Loucy (cell line): ENCODE measurements around the gene COX18.

Experiments
- H2AFZ ChIP-seq: fragments of 200-600 bp; sonication (generic); 2 replicates; pipeline ENCODE4 v1.6.0; 2016; ENCODE audit warnings: antibody characterized with exemption, mild to moderate bottlenecking, low read length, moderate library complexity
- H3F3A ChIP-seq: fragments of 200-600 bp; 2 replicates; pipeline ENCODE4 v1.6.0; 2016; ENCODE audit warnings: antibody characterized with exemption, low read depth, mild to moderate bottlenecking
- H3K27me3 ChIP-seq: fragments of 200-600 bp; sonication (generic); 2 replicates; pipeline ENCODE4 v1.6.1; 2014; ENCODE audit warnings: low read length, mild to moderate bottlenecking; ENCODE audit not compliant: insufficient read depth, poor library complexity, severe bottlenecking
- H3K36me3 ChIP-seq: fragments of 200-600 bp; sonication (generic); 2 replicates; pipeline ENCODE4 v1.6.1; 2016; ENCODE audit warnings: low read length; ENCODE audit not compliant: insufficient read depth
- H3K4me1 ChIP-seq: fragments of 200-600 bp; sonication (generic); 2 replicates; pipeline ENCODE4 v1.5.1; 2014; ENCODE audit warnings: low read length, mild to moderate bottlenecking; ENCODE audit not compliant: insufficient read depth, poor library complexity, severe bottlenecking
- H3K4me2 ChIP-seq: fragments of 200-600 bp; sonication (generic); 2 replicates; pipeline ENCODE4 v1.6.0; 2014; ENCODE audit warnings: antibody characterized with exemption, low read length, low read depth, mild to moderate bottlenecking; ENCODE audit not compliant: poor library complexity, severe bottlenecking
- H3K4me3 ChIP-seq: fragments of 200-600 bp; sonication (generic); 2 replicates; pipeline ENCODE4 v1.5.1; 2014; ENCODE audit warnings: low read length, mild to moderate bottlenecking, mixed read lengths; ENCODE audit not compliant: poor library complexity, severe bottlenecking
- H3K79me2 ChIP-seq: fragments of 200-600 bp; sonication (generic); 2 replicates; pipeline ENCODE4 v1.6.1; 2014; ENCODE audit warnings: low read length; ENCODE audit not compliant: insufficient read depth
- H3K9ac ChIP-seq: fragments of 200-600 bp; sonication (generic); 2 replicates; pipeline ENCODE4 v1.6.0; 2014; ENCODE audit warnings: mild to moderate bottlenecking, low read depth, low read length, moderate library complexity; ENCODE audit not compliant: poor library complexity, severe bottlenecking
- H3K9me2 ChIP-seq: fragments of 200-600 bp; sonication (generic); replicated peaks from 2 replicates; pipeline ENCODE4 v1.6.1; 2016; ENCODE audit warnings: low read depth, low read length, mixed read lengths
- H3K9me3 ChIP-seq: fragments of 200-600 bp; sonication (generic); 2 replicates; pipeline ENCODE4 v1.6.1; 2014; ENCODE audit warnings: mild to moderate bottlenecking, antibody characterized with exemption, low read length, low read depth; ENCODE audit not compliant: insufficient read depth
- H4K20me1 ChIP-seq: fragments of 200-600 bp; sonication (generic); 2 replicates; pipeline ENCODE4 v1.6.0; 2014; ENCODE audit warnings: antibody characterized with exemption, low read length, mild to moderate bottlenecking; ENCODE audit not compliant: insufficient read depth, poor library complexity, severe bottlenecking
- CTCF ChIP-seq: fragments of 200-600 bp; sonication (generic); conservative IDR thresholded peaks from 2 replicates; pipeline ENCODE4 v1.5.1; 2014; ENCODE audit warnings: mild to moderate bottlenecking, antibody characterized with exemption, low read length
- EZH2phosphoT487 ChIP-seq: fragments of 200-600 bp; IDR thresholded peaks from 2 replicates; pipeline ENCODE4 v1.6.1; 2018; ENCODE audit warnings: antibody characterized with exemption, mild to moderate bottlenecking, moderate library complexity, borderline replicate concordance

Gene COX18

GRCh38 chr4:73011629-73011985, 57.9 kb downstream of the COX18 start:
- Histone ChIP-seq H3K4me1 (no peaks in the 10 kb centered on the region), H4K20me1 (no peaks in the 10 kb centered on the region), H3K9ac (no peak overlapping the region), H3K27me3 (no peaks in the 10 kb centered on the region), H2AFZ (no peak overlapping the region), H3F3A (no peaks in the 10 kb centered on the region), H3K9me3 (peaks cover 9% of the 10 kb centered on the region; the same call in 1 of the 2 replicates), H3K9me2 (no peaks in the 10 kb centered on the region), H3K4me3 (no peak overlapping the region), H3K79me2 (no peaks in the 10 kb centered on the region), H3K4me2 (no peak overlapping the region), H3K36me3 (no peaks in the 10 kb centered on the region)
- TF ChIP-seq CTCF (no peak), EZH2phosphoT487 (no peak)

DNA sequence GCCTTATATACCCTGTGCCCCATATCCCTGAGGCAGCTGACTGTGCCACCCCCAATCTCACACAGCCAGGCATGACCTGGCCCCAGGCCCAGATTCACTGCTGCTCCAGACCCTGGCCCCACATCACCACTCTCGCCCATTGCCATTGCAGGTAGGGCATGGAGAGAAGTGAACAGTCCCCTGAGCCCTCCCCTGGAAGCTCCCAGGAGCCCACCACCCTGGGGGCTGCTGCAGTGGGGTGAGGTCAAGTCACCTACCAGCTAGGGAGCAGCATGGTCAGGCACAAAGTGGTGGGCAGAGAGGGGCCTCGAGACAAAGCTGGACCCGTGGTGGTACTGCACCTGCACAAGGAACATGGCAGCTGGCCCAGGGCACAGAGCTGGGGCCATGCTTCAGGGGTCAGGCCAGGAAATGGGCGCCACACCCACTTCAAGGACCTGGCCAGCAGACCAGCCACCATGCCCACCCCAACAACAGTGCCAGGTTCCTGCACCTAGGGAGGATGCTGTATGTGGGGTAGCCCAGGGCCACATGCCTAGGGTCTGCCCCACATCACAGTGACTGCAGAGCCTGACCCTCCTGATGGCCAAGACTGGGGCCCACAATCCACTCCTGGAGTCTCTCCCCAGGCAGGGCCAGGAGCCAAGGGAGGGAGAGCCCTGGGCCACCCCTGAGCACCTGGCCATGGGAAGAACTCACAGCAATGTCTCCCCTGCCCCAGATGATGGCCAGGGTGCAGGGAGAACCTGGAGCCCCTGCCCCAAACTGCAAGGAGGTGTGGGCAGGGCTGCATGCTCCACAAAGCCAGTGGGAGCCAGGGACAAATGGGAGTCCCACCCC, 58.5 kb downstream of the COX18 start:
- Histone ChIP-seq H3K9me2 (no peaks in the 10 kb centered on the region), H2AFZ (no peak overlapping the region), H3K4me3 (no peak overlapping the region), H3K9me3 (peaks cover 9% of the 10 kb centered on the region; the same call in 1 of the 2 replicates), H3F3A (no peaks in the 10 kb centered on the region), H3K9ac (no peak overlapping the region), H3K79me2 (no peaks in the 10 kb centered on the region), H3K4me2 (no peak overlapping the region), H3K36me3 (no peaks in the 10 kb centered on the region), H4K20me1 (no peaks in the 10 kb centered on the region), H3K4me1 (no peaks in the 10 kb centered on the region), H3K27me3 (no peaks in the 10 kb centered on the region)
- TF ChIP-seq CTCF = no peak
- TF ChIP-seq EZH2phosphoT487 = no peak

DNA sequence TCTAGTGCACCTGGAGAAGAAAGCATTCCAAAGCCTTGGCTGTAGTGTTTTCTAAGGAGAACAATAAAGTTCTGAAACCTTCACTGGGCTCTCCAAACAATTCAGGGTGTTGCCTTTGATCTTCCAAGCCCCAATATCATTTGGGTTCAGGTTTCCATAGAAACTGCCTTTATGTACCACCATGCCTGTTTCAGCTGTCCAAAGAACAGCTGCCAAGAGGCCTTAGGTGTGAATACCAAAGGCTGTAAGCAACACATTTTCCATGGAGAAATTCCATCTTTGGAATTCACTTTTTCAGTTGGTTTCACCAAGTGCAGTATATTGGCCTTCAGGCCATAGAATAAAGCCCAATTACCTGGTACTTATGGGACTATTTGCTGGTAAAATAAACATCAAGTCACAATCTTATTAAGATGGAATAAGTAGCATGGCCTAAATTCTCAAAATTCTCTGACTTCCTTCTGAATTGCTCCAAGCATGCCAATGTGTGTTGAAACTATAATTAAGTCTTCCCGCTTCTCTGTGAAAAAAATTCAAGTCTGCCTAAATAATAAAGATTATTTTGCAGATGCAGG, 61.9 kb downstream of the COX18 start:
- Histone ChIP-seq H4K20me1 (no peaks in the 10 kb centered on the region), H3K9me2 (no peaks in the 10 kb centered on the region), H3K4me3 (no peak overlapping the region), H3K9me3 (peaks cover 7% of the 10 kb centered on the region; the same call in 1 of the 2 replicates), H3K9ac (no peak overlapping the region), H3K36me3 (no peaks in the 10 kb centered on the region), H3F3A (no peaks in the 10 kb centered on the region), H3K4me1 (no peaks in the 10 kb centered on the region), H3K27me3 (no peaks in the 10 kb centered on the region), H2AFZ (no peak overlapping the region), H3K4me2 (no peak overlapping the region), H3K79me2 (no peaks in the 10 kb centered on the region)
- no peak for TF ChIP-seq CTCF
- TF ChIP-seq EZH2phosphoT487 = no peak
